Aorta (tissue), 5 donors: ENCODE measurements around the gene PEX5. TPM values are rescaled to one million over a fixed set of nuclear protein-coding genes. Genes with fewer than 3 reads are reported as not detected.

Experiments used
- ATAC-seq: fragments of 200-7000 bp; cut with Tn5 transposase; one replicate; pipeline ENCODE4 v1.9.1; 2022; ENCODE audit warnings: moderate library complexity; ENCODE audit not compliant: low FRiP score
- DNase-seq, 2 donors: peaks; one replicate each; pipeline ENCODE4 v3.0.0-alpha.2; 2020
- H3K27ac ChIP-seq, 2 donors: one replicate each; pipeline ENCODE4 v1.5.1; 2013; ENCODE audit warnings: low read length in 2 of 2, mild to moderate bottlenecking in 2 of 2, moderate library complexity in 2 of 2, control low read depth in 1 of 2, inconsistent platforms in 1 of 2, low read depth in 1 of 2
- H3K27me3 ChIP-seq, 2 donors: one replicate each; pipeline ENCODE4 v1.6.1; 2013; ENCODE audit warnings: control low read depth in 1 of 2, low read length in 1 of 2, mild to moderate bottlenecking in 1 of 2, moderate library complexity in 1 of 2; ENCODE audit not compliant: insufficient read depth in 2 of 2, control insufficient read depth in 1 of 2
- H3K36me3 ChIP-seq, 2 donors: one replicate each; pipeline ENCODE4 v1.6.1; 2013; ENCODE audit warnings: control low read depth in 1 of 2, low read length in 1 of 2, mild to moderate bottlenecking in 1 of 2; ENCODE audit not compliant: insufficient read depth in 2 of 2, control insufficient read depth in 1 of 2
- H3K4me1 ChIP-seq, 2 donors: one replicate each; pipeline ENCODE4 v1.6.1; 2013; ENCODE audit warnings: low read length in 2 of 2, control low read depth in 1 of 2, mild to moderate bottlenecking in 1 of 2, moderate library complexity in 1 of 2; ENCODE audit not compliant: insufficient read depth in 2 of 2, control insufficient read depth in 1 of 2
- H3K4me3 ChIP-seq, 2 donors: one replicate each; pipeline ENCODE4 v1.5.1; 2013; ENCODE audit warnings: low read length in 2 of 2, control low read depth in 1 of 2, mild to moderate bottlenecking in 1 of 2
- H3K9me3 ChIP-seq: one replicate; pipeline ENCODE4 v1.6.1; 2013; ENCODE audit warnings: mild to moderate bottlenecking, low read length; ENCODE audit not compliant: control insufficient read depth
- WGBS, 2 donors: extraction: QIAGEN DNeasy Blood & Tissue Kit; methylation state at CpG; one replicate each; pipeline ENCODE4 v1.1.7; 2013; 5-methylcytosine and 5-hydroxymethylcytosine counted together
- intact Hi-C, 2 donors: fragments of 100-400 bp; cut with DNase I; formaldehyde crosslinking; loops; one replicate each; pipeline versions ENCODE4 v1.14.2 to v1.15.0; 2022
- polyA plus RNA-seq, 2 donors: library from polyadenylated mRNA; stranded (reverse); fragments of 200-250 nt; gene quantifications; one replicate each; pipeline ENCODE4 v1.2.3, GENCODE V29; 2013
- total RNA-seq, 2 donors: library from RNA; stranded (reverse); fragmentation: NEBNext Ultra II Directional; extraction: Animal tissue kit (Norgen Biotek cat#: 25700); gene quantifications; one replicate each; pipeline ENCODE4 v1.2.1, GENCODE V29; 2021
- donor health status: healthy with polysubstance abuse.
- donor health status: Bipolar disorder and iron deficiency.
- donor health status: DM: no; HTN: no; CAD: no.
- donor health status: DM: no; HTN: no; CAD: no.
- donor health status: DM: yes; HTN: yes; CAD: no.

Gene PEX5
- total and polyA plus RNA-seq, 4 donors, result 25.5 to 45.6 (median 33.8) TPM

GRCh38 chr12:7259060-7259459 is 69.6 kb downstream of the PEX5 start:
- no peak overlapping the region for H3K4me3 ChIP-seq
- H3K27ac ChIP-seq, result no peak overlapping the region
- 90 to 96% methylated on average over 1 of the region's 1 CpG for WGBS, 2 donors
- H3K4me1 ChIP-seq, result no peaks in the 10 kb centered on the region
- intact Hi-C loops, result no loop called here
- DNase-seq, result no peak
- no peak for ATAC-seq
- H3K36me3 ChIP-seq, result no peaks in the 10 kb centered on the region
- no peaks in the 10 kb centered on the region for H3K9me3 ChIP-seq
- H3K27me3 ChIP-seq, result no peaks in the 10 kb centered on the region

Other genes starting within 250 kb of the PEX5 start
- gene RNU7-1, start 245.9 kb upstream of the PEX5 start, total RNA-seq, result not detected
- not detected for gene RNU7-1, start 245.9 kb upstream of the PEX5 start, polyA plus RNA-seq
- gene C12orf57, start 245.7 kb upstream of the PEX5 start, total RNA-seq, result 100 to 1,000 TPM; 197 to 233 TPM
- gene C12orf57, start 245.7 kb upstream of the PEX5 start, polyA plus RNA-seq, result 1,000 to 10,000 TPM in 1 of 2 donors, 100 to 1,000 TPM in 1; 849 to 1,017 TPM
- gene PTPN6, start 238.3 kb upstream of the PEX5 start, total RNA-seq, result 10 to 100 TPM; 29.8 to 42.3 TPM
- 10 to 100 TPM; 10.1 to 25.7 TPM for gene PTPN6, start 238.3 kb upstream of the PEX5 start, polyA plus RNA-seq
- gene PHB2, start 219.0 kb upstream of the PEX5 start, total RNA-seq, result 100 to 1,000 TPM in 1 of 2 donors, 10 to 100 TPM in 1; 97.9 to 117 TPM
- 100 to 1,000 TPM; 105 to 139 TPM for gene PHB2, start 219.0 kb upstream of the PEX5 start, polyA plus RNA-seq
- gene EMG1, start 218.8 kb upstream of the PEX5 start, total RNA-seq, result 10 to 100 TPM; 30.2 to 31.6 TPM
- 10 to 100 TPM; 15.4 to 24.4 TPM for gene EMG1, start 218.8 kb upstream of the PEX5 start, polyA plus RNA-seq
- 10 to 100 TPM; 28.8 to 33.2 TPM for gene LPCAT3, start 171.2 kb upstream of the PEX5 start, total RNA-seq
- 10 to 100 TPM; 10.1 to 27.3 TPM for gene LPCAT3, start 171.2 kb upstream of the PEX5 start, polyA plus RNA-seq
- gene C1S, start 129.0 kb upstream of the PEX5 start, total RNA-seq, result 1,000 to 10,000 TPM in 1 of 2 donors, 100 to 1,000 TPM in 1; 490 to 1,087 TPM
- gene C1S, start 129.0 kb upstream of the PEX5 start, polyA plus RNA-seq, result 100 to 1,000 TPM; 141 to 687 TPM
- gene C1R, start 97.2 kb upstream of the PEX5 start, total RNA-seq, result 1,000 to 10,000 TPM in 1 of 2 donors, 100 to 1,000 TPM in 1; 769 to 1,570 TPM
- gene C1R, start 97.2 kb upstream of the PEX5 start, polyA plus RNA-seq, result 1,000 to 10,000 TPM in 1 of 2 donors, 100 to 1,000 TPM in 1; 148 to 1,159 TPM
- gene C1RL, start 80.5 kb upstream of the PEX5 start, total RNA-seq, result 100 to 1,000 TPM in 1 of 2 donors, 10 to 100 TPM in 1; 82.0 to 139 TPM
- 10 to 100 TPM; 14.5 to 85.1 TPM for gene C1RL, start 80.5 kb upstream of the PEX5 start, polyA plus RNA-seq
- 10 to 100 TPM in 1 of 2 donors, 1 to 10 TPM in 1; 6.3 to 13.4 TPM for gene RBP5, start 60.8 kb upstream of the PEX5 start, total RNA-seq
- 1 to 10 TPM in 1 of 2 donors, not detected in 1; 1.1 TPM for gene RBP5, start 60.8 kb upstream of the PEX5 start, polyA plus RNA-seq
- 10 to 100 TPM; 34.2 to 77.2 TPM for gene CLSTN3, start 59.3 kb upstream of the PEX5 start, total RNA-seq
- 10 to 100 TPM; 12.4 to 15.4 TPM for gene CLSTN3, start 59.3 kb upstream of the PEX5 start, polyA plus RNA-seq
- not detected for gene ACSM4, start 114.4 kb downstream of the PEX5 start, total RNA-seq
- gene ACSM4, start 114.4 kb downstream of the PEX5 start, polyA plus RNA-seq, result not detected